ENCODE measurements around the gene WDR27.
"Not testable (repeated sequence)": the region's sequence is repeated elsewhere in the genome, so short reads cannot be mapped to it uniquely, and the experiment has no call there.

Gene WDR27

DNA sequence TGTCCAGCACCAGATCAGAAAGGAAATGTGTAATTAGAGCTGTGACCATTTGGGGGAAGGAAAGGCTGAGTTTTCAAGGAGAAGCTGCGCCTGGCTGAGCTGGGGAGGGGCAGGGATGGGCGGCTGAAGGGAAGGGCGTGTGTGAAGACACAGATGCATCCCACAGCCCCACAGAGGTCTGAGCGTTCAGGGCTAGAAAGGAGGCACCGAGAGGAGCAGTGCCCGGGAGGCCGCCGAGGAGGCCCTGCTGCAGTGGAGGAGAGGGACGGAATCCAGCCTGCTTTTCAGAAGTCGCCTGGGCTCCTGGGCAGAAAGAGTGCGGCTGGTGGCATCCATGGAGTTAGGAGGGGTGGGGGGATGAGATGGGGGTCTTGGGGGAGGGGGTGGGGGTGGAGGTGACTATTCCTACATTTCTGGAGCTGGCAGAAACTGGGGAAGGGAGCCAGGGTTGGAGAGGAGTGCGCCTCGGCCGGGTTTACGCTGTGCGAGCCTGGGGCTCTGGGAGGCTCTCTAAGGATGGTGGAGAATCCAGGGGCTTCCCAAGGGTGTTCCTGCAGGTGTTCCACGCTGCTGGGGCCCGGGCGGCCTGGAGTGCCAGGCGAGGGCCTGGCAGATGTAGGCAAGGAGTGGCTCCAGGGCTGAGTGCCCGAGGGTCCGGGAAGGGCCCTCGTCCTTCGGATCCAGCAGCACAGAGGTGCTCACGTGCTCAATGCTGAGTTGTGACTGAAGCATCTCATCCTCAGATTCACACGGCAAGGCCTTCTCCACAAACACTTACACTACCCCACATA is 41.8 kb downstream of the WDR27 start:
- DNase-seq, result no peak

DNA sequence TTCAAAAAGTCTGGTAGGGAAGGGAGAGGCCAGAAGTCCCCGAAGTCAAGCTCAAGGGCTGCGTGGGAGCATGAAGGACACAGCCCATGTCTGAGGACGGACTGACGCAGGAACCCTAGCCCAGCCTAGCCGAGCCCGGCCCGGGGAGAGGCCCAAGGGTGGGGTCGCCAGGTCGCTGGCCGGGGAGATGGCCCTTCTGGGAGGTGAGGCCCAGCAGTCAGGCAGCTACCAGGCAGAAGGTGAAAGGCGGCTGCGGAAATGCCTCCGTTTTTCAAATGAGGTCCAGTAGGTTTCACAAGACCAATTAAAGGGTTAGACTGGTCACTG is 44.6 kb downstream of the WDR27 start:
- no peak for DNase-seq

DNA sequence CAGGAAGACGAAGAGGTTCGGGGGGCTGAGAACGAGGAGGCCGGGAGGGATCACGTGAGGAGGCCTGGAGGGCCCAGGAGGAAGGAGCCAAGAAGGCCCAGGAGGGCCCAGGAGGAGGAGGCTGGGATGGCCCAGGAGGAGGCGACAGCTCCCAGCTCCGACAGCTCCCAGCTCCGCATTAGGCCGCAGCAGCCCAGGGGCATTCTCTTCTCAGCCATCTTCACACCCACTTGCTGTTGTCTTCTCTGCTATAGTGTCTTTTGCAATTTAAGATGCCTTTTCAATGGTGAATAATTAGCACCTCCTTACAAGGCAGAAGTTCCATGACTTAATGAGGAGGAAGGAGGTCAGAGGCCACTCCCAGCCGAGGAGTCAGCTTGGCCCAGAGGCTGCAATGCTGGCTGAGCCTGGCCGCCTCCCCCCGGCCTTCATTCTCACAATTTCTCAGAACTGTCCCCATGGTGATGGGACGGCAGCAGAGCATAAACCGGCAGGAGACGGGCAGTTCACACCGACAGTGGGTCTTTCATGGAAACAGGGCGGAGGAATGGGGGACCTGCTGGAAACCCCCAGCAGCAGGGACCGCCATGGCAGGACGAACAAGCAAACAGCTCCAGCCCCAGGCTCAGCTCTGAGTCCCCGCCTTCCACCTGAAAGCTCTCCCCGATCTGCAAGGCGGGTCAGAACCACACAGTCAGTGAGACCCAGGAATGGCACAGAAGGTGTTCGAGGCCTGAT is 45.1 kb downstream of the WDR27 start:
- no peak for DNase-seq

GRCh38 chr6:169654598-169655391 is 47.0 kb downstream of the WDR27 start:
- DNase-seq, result peak; percentile 54

DNA sequence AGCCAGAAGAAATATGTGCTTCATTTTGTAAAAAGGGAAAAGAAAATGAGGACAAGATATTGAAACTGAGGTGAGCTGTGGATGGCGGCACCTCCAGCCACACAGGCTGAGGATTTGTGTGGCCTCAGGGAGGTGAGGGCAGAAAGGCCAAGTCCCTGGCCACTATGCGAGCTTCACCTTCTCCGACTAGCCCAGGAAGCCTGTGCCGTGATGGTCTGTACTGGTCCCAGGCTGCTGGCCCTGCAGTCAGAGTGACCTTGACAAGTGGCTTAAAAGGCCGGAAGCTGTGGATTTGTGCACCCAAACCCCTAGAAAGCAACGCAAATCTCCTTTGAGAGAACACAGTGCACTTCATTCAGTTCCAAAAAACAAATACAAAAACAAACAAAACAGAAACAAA is 48.1 kb downstream of the WDR27 start:
- DNase-seq, result no peak

DNA sequence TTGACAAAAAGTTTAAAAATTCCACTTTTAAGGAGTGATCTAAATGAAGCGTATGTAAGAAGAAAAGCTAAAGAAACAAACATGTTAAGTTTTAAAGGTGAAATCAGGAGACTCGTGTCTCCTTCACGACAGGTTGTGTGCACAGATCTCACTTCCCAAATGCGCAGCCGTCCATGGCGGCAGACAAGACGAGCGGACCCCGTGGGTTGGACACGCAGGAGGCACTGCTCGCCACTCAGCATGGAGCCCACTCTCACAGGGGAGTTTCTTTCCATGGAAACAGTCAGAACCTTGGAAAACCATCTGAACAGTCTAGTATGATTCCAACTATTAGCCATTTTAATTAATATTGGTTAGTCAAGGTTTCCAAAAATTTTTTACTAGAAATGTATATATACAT is 48.9 kb downstream of the WDR27 start:
- no peak for DNase-seq

GRCh38 chr6:169651498-169651897 is 50.3 kb downstream of the WDR27 start:
- DNase-seq, result no peak

DNA sequence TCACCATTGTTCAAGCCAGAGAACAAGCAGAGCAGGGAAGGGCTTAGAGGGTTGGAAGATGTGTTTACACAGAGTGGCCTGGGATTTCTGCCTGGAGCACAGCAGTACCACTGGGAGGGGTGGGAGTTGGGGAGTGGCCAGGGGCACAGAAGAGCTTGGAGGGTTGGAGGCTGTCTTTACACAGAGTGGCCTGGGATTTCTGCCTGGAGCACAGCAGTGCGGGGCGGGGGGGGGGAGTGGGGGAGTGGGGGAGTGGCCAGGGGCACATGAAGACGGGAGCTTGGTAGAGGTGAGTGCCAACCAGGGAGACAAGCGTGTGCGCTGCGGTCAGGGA is 50.9 kb downstream of the WDR27 start:
- DNase-seq, result no peak

- no peak for DNase-seq
These were observed 51.4 kb downstream of the WDR27 start for GRCh38 chr6:169650241-169650958.

- DNase-seq, result no peak
These were observed 53.2 kb downstream of the WDR27 start for GRCh38 chr6:169648617-169649016.

DNA sequence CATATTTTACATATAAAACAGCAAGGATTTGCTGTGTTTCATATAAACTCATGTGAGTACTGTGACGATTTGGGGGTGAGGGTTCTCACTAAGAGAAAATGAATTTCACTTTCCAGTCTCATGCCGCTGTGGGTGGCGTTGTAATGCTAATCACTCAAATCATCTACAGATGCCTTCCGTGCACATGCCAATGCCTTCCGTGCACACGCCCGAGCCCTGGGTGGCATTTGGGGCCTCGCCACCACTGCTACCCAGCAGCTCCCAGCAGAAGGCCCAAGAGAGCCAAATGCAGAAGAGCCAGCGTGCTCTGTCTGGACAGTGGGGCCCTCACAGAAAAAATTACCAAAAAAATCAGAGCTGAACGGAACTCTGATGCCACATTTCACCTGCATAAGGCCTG is 53.7 kb downstream of the WDR27 start:
- DNase-seq, result no peak

- DNase-seq, result no peak
These were observed 54.2 kb downstream of the WDR27 start for GRCh38 chr6:169647637-169648036.

DNA sequence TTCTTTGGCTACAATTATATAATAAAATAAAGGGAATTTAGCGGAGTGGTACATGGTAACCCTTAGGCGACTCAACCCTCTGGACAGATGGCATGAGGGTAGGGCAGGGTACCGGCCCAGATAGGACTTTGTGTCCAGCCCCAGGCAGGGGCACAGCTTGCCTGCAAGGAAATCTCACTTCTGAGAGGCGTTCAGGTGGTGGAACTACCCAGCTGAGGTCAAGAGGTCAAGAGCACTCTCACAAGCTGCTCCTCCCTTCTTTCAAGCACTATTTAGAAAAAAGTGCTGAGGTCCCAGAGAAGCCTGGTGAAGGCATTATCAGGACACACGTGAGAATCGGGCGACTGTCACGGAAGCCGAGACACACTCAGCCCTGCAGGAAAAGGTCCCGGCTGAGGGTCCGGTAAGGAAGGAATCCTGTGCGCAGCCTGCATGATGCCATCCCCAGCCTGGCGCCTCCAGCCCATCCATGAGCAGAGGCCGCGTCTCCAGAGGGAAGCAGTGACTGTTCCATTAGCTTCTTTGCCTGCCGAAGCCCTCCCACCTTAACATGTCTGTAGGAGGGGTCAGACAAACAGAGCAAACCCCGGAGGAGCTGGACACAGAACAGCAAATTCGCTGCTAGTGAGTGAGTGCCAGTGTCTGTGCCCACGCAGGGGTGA is 54.8 kb downstream of the WDR27 start:
- no peak for DNase-seq

DNA sequence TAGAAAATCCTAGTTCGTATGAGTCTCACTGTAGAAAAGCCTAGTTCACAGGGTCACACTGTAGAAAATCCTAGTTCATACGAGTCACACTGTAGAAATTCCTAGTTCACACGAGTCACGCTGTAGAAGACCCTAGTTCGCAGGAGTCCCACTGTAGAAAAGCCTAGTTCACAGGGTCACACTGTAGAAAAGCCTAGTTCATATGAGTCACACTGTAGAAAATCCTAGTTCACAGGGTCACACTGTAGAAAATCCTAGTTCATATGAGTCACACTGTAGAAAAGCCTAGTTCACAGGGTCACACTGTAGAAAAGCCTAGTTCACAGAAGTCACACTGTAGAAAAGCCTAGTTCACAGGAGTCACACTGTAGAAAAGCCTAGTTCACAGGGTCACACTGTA is 56.4 kb downstream of the WDR27 start:
- not testable (repeated sequence) for DNase-seq

DNA sequence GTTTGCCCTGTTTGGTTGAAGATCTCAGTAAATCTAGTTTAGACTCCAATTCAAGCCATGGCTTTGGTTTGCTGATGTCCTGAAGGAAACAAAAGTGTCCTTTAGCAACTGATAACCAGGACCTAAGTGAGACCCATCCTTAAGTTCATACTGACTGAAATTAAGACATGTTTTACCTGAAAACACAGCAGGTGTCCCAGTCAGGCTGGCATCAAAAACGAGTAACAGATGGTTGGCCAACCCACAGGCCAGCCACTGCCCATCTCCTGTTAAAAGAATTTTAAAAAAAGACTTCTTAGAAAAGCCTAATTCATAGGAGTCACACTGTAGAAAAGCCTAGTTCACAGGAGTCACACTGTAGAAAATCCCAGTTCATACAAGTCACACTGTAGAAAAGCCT is 58.3 kb downstream of the WDR27 start:
- no peak for DNase-seq

GRCh38 chr6:169642455-169642854 is 59.4 kb downstream of the WDR27 start:
- DNase-seq, result no peak

GRCh38 chr6:169641461-169642085 is 60.3 kb downstream of the WDR27 start:
- no peak for DNase-seq

DNA sequence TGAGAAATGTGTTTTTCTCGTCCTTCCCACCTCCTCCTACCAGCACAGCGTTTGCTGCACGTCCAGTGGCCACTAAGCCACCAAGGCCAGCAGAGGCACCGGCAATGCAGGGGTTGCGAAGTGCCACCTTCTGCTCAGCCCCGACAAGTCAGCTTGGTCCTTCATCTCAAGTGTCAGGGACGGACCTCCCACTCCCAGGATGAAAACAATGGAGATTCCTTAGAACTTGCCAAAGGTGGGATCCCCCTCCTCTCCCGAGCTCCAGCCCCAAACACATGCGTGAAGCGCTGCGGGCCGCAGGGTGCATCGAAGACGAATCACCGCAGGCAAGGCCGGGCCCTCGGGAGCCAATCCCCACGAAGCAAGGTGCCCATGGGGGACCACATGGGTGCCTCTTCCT is 60.8 kb downstream of the WDR27 start:
- DNase-seq, result no peak

GRCh38 chr6:169640351-169640852 is 61.4 kb downstream of the WDR27 start:
- no peak for DNase-seq

DNA sequence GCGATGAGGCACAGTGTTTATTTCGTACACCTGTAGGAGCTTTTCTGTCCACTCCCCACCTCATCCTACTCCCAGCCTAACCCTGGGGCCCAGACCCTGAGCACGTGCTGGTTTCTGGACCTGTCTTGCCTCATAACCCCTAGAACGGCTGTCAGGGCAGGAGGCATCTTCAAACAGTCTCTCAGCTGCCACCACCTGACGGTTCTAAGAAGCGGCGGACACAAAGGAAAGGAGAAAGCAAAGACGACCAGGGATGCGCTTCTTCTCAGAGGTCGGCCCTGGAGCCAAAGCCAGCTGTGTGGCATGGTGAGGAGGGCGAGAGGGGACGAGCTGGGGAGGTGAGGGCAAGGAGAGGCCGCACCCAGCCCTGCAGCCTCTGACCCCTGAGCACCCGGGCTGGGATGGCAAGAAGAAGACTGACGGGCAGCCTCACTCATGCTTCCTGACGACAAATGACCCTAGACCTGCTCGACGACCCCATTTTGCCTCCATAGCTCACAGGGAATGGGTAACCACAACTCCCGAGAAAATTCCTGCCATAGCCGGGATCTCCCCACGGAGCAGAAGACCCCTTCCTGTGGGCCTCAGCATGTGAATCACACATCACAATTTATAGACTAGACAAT is 62.1 kb downstream of the WDR27 start:
- no peak for DNase-seq

GRCh38 chr6:169638915-169639314 is 62.9 kb downstream of the WDR27 start:
- DNase-seq, result no peak

DNA sequence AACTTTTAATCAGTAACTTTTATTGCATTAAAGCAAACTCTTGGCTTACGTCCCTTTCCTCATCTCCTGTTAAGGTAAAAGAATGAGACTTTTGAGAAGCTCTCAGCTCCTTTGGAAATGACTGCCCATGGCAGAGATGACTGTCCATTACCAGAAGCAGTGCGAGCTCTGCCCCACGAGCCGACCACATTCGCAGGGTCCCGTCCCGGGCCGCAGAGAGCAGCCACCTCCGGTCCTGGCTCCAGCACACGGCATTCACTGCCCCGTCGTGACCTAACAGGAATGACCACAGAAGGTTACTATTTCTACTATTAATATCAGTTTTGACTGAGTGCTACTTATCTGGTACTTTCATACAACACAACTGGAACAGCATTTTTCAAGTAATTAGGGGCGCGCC is 63.4 kb downstream of the WDR27 start:
- no peak for DNase-seq
